HL-60/S4 treated with retinoic acid at 250 ng/mL for 4 days and 3 days (cell line): ENCODE data around the gene IQGAP3.

Source experiments
- in situ Hi-C: fragments of 300-500 bp; cut with MboI; formaldehyde crosslinking; loops from 2 replicates; pipeline ENCODE4 v1.7.0; 2022; ENCODE audit warnings: low sequenced_read_pairs

Gene IQGAP3

GRCh38 chr1:156497743-156498431, 74.5 kb downstream of the IQGAP3 start:
- in situ Hi-C loops: no loop called here

DNA sequence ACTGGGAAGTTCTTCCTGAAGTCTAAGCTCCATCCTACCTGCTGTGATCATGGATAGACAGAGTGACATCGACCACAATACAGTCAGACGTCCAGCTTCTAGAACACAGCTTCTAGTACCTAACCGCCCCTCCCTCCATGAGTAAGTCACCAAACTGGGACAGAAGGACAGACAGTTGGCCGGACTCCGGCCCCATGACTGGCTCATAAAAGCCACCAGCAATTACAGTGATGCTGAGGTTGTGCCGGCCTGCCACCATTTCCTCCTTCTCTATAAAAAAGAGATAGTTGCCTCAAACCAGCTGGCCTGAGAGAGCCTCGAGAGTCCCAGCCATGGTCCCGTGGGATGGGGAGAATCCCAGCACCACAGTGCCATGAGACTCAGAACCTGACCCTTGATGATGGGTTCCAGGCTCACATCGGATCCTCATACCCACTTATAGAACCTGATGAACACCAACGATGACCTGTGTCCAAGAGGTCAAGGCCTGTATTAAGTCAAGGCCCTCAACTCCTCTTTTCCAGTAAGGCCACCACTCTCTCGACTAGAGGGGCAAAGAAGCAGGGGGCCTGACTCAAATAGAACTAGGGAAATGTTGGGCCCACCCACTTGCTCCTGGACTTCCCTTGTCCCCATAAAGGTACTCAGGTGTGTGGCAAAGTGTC, 75.2 kb downstream of the IQGAP3 start:
- in situ Hi-C loops: no loop called here

GRCh38 chr1:156496211-156496761, 76.1 kb downstream of the IQGAP3 start:
- in situ Hi-C loops: no loop called here

- in situ Hi-C loops: no loop called here
Observed at GRCh38 chr1:156495401-156496140, 76.8 kb downstream of the IQGAP3 start.

DNA sequence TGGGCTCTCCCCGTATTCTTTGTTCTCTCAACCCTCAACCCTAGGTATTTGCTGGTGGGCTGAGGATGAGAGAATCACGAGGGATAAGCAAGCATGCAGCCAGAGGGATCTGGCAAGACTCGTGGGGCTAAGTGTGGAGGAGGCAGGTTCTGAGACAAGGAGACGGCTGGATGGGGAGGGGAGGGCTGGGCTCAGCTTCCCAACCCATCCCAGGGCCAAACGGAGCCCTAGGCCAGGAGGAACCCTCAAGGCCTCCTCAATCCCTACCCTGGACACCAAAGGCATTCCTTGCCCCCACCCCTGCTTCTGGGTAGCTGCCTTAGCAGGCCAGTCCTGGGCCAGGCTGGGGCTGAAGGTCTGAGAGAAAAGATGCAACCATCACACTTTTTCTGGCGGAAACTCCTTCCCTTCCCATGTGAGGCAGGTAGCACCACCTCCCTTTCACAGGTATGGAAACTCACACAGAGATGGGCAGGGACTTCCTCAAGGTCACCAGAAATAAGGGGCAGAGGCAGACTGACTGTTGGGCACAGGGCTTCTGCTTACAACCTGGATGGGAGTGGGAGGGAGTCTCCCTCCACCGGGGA, 78.0 kb downstream of the IQGAP3 start:
- in situ Hi-C loops: no loop called here

- in situ Hi-C loops: no loop called here
Observed at GRCh38 chr1:156493742-156494141, 78.6 kb downstream of the IQGAP3 start.

DNA sequence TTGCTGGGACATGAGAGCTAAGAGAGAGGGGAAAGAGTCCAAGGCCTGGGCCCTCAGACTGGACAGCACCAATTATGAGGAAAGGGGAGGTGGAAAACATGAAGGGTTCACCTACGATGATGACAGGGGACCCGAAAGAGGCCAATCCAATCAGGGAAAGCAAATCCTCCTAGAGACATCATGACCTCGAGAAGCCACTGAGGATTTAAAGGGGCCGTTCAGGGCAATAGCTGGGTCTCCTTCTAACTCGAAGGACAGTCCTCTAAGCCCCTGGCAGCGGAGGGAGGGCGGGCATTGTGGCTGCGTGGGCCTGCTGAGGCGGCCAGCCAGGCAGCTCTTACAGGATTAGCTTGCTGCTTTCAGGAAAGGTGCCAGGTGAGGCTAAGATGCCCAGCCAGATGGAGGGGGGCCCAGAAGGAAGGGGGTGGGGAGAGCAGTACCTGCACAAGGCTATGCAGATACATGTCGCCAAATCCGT, 79.2 kb downstream of the IQGAP3 start:
- in situ Hi-C loops: no loop called here

GRCh38 chr1:156492591-156493080, 79.7 kb downstream of the IQGAP3 start:
- in situ Hi-C loops: no loop called here

DNA sequence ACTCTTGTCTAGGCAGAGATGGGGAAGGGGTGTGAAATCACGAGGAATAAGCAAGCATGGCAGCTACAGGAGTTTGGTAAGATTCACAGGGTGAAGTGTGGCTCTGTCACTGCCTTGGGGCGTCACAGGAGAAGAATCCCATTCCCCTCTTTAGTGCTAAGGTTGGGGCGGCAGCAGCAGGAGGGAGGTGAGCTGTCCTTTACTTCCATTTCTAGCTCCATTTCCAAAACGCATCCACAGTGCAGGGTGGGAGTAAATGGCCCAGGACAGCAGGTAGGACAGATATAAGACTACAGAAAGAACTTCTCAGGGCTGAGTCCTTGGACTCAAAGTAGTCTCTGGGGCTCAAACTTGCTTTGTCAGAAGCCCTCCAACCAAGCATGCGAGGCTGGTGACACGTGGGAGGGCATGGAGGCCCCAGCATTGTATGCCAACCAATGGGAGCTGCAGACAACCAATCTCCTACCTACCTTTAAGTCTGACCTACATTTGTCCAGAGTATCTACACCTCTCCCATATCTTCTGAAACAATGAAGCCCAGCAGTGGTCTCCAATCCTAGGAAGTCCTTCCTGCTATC, 80.3 kb downstream of the IQGAP3 start:
- in situ Hi-C loops: no loop called here

DNA sequence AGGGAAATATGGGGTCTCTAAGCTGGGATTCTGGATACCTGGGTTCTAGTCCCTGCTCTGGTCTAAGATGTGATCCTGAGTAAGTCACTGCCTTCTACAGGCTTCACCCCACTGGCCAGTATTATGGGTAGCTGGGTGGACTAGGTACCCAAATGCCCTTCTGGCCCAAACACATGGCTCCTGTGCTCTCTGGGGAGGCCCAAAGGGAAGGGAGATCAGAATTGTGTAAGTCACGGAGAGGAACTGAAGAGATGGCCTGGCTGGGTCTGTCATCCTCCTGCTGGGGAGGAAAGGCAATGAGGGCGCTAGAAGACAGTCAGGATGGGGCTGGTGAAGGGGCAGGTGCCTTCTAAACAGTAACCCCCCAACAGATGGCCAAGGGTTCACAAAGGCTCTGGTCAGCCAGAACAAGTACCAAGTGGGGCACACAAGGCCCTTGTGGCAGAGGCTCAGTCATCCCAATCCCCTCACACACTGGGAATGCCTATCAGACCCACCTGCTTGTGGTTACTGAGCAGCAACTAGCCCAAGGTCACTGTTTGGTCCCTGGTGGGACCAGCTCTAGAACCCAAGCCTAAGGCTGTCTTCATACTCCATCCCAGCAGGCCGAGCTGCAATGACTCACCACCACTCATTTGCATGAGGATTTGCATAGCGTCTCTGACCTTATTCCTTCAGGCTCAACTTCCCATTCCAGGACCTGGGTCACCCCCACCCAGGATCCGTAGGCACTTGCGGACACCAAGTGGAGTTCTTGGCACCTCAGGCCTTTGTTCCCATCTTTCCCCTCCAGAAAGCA, 81.0 kb downstream of the IQGAP3 start:
- in situ Hi-C loops: no loop called here

DNA sequence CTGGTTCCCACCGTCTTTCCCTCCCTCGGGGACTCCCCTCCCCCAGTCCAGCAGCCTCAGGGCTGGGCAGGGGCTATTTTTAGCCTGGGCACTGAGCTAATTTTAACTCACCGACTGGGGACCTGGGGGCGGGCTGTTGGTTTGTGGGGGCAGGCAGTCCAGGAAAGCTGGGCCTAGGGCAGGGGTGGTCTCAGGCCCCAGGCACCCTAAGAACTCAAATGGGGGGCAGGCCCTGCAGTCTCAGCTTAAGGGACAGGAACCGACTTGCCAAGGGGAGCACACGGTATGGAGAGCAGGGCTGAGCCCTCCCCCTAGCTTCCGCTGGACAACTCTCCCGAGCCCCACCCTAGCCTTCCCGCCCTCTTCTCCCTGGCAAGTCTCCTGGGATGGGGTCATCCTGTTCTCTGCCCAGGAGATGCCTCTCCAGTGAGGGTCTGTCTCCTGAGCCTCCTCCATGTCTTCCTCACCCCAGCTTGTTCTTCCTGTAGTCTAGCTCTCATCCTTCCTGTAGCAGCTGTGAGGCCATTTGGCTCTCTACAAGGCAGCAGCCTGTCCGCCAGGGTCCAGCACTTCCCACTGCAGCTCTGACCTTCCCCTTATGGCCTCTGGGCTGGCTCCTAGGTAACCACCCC, 81.8 kb downstream of the IQGAP3 start:
- in situ Hi-C loops: no loop called here

DNA sequence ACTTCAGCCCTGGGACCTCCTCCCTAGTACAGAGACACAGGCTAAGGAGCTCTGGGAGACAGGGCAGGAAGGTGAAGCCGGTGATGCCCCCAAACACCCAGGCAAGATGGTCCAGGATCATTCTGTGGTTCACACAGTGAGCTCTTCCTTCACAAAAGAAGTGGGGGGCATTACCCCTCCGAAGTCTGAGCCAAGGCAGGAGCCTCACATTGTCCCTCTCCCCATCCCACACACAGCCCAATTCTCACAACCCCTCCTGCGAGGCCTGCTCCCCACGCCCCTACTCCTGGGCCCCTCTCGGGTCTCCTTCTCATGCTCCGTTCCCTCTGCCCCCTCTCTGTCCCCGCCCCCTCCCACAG, 82.5 kb downstream of the IQGAP3 start:
- in situ Hi-C loops: no loop called here

DNA sequence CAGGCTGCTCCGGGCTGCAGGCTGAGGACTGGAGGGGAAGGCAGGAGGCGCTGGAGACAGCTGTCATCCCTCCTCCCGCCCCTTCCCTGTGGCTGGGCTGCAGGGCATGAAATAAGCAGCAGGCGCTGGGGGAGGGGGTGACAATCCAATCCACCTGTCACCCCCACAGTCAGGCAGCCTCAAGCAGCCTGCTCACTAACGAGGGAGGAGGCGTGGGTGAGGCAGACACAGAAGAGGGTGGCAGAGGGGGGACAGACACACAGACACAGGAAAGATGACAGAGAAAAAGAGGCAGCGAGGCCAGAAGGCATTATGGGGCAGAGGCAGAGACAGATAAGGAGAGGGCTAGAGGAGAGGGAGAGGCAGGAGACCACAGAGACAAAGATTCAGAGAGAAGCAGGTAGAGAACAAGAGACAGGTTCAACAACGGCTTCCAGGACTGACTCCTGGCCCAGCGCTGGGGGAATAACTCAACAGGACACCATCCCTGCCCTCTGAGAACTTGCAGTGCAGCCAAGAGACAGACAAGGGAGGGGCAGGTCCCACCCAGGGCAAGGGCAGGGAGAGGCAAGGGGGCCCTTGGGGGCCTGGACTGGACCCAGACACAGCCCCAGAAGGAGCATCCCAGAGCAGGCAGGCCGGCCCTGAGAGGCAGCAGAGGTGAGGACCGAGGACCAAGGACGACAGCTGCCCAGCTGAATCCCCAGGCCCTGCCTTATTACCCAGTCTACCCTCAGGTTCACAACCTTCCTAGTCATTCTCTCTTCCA, 83.0 kb downstream of the IQGAP3 start:
- in situ Hi-C loops: no loop called here

DNA sequence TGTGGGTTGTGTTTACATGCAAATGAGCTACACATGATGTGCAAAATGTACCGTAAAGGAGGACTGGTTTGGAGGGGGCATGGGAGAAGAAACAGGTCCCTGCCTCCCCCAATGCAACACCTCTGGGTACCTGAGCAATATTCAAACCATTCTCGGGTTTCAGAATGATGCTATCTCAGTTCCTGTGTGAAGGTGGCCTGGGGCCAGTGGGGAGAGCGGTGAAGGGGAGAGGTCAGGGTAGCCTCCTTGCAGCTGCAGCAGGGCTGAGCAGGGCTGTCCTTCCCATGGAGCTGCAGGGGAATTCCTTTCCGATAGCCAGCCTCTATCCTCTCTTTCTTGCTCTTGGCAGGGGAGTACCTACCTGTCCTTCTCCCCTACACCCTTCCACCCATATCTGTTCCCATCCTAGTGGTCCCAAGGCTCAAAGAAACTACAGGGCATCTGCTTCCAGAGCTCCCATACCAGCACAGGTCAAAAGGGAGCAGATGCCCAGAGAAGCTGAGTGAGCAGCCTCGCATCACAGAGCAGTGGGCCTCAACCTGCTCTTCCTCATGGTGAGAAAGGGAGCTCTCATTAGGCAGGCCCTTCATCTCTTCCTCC, 83.7 kb downstream of the IQGAP3 start:
- in situ Hi-C loops: no loop called here

- in situ Hi-C loops: no loop called here
Observed at GRCh38 chr1:156487862-156488261, 84.5 kb downstream of the IQGAP3 start.

GRCh38 chr1:156486421-156487344, 85.7 kb downstream of the IQGAP3 start:
- in situ Hi-C loops: no loop called here

DNA sequence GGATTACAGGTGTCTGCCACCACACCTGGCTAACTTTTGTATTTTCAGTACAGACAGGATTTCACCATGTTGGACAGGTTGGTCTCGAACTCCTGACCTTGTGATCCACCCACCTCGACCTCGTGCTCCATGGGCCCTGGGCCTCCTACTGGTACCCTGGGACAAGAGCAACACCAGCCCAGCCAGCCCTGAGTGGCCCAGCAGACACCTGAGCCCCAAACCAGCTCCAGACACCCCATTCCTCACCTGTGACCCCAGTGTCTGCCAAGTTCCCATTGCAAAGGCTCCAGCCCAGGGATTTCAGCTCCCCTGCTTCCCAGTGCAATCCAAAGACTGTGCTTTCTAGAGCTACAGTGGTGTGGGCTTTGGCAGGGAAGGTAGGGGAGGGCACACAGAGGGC, 86.4 kb downstream of the IQGAP3 start:
- in situ Hi-C loops: no loop called here
